Lower leg skin (tissue), 3 donors: ENCODE results near the gene SLC25A25.

Experiments
- POLR2A ChIP-seq, 2 donors: fragments of 450-650 bp; IDR thresholded peaks; one replicate each; pipeline ENCODE4 v1.6.1; 2016 to 2017; ENCODE audit warnings: antibody characterized with exemption in 2 of 2, mild to moderate bottlenecking in 1 of 2, moderate library complexity in 1 of 2
- TF ChIP-seq, protein P1 (sequence below), 3 donors: fragments of 450-650 bp; IDR thresholded peaks; one replicate each; pipeline ENCODE4 v1.5.1; 2016; ENCODE audit warnings: antibody characterized with exemption in 3 of 3, mild to moderate bottlenecking in 3 of 3, moderate library complexity in 2 of 3

DNA sequence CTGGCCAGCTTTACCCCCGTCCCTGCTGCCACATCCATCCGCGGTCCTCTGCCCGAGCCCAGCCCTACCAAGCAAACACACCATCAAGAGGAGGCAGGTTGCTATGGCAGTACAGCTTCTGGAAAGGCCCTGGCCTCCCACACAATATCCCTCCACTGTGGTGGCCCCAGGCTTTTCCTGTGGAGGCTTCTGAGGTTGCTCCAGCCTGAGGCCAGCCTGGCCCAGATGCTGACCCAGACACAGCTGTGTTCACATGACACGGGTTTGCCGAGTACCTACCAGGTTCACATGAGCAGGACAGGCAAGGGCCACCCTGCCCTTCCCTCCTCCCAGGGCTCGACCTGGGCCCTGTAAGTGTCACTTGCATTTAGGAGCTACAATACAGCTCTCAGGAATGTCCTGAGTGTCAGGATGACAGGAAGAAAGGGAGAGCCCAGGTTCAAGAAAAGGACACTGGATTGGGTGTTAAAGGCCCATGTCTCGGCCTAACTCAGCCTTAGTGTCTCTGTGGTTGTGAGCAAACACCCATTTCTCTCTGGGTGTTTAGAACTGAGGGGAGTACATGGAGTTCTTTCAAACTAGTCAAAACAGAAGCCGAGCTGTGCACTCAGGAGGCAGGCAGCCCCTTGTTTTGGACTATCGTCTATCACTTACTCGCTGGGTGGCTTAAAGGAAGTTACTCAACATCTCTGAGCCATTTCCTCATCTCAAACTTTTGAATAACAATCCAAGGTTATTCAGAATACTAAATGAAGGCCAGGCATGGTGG lies 41.1 kb upstream of the SLC25A25 start:
- TF ChIP-seq, protein P1, sequence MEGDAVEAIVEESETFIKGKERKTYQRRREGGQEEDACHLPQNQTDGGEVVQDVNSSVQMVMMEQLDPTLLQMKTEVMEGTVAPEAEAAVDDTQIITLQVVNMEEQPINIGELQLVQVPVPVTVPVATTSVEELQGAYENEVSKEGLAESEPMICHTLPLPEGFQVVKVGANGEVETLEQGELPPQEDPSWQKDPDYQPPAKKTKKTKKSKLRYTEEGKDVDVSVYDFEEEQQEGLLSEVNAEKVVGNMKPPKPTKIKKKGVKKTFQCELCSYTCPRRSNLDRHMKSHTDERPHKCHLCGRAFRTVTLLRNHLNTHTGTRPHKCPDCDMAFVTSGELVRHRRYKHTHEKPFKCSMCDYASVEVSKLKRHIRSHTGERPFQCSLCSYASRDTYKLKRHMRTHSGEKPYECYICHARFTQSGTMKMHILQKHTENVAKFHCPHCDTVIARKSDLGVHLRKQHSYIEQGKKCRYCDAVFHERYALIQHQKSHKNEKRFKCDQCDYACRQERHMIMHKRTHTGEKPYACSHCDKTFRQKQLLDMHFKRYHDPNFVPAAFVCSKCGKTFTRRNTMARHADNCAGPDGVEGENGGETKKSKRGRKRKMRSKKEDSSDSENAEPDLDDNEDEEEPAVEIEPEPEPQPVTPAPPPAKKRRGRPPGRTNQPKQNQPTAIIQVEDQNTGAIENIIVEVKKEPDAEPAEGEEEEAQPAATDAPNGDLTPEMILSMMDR (IDR thresholded peaks at IDR 0.05) = no peak
- no peak for TF ChIP-seq POLR2A (IDR thresholded peaks at IDR 0.05)
